ENCODE data around the gene TMPRSS13. TPM values are rescaled to one million over a fixed set of nuclear protein-coding genes. Genes with fewer than 3 reads are reported as not detected.

The TMPRSS13 gene
- total RNA-seq, 4 donors from 2014 or later, result 0.22 to 0.51 TPM; not detected in 2

GRCh38 chr11:117923773-117924172 lies 5.4 kb downstream of the TMPRSS13 start:
- no peak for TF ChIP-seq CTCF (IDR thresholded peaks at IDR 0.05; ENCODE audit: low read depth)

GRCh38 chr11:117923275-117923674 lies 5.9 kb downstream of the TMPRSS13 start:
- no peak for TF ChIP-seq CTCF (IDR thresholded peaks at IDR 0.05; ENCODE audit: low read depth)

- TF ChIP-seq CTCF (IDR thresholded peaks at IDR 0.05; ENCODE audit: low read depth), result no peak
Measured at GRCh38 chr11:117921893-117922292, 7.3 kb downstream of the TMPRSS13 start.

GRCh38 chr11:117921456-117921855 lies 7.7 kb downstream of the TMPRSS13 start:
- no peak for TF ChIP-seq CTCF (IDR thresholded peaks at IDR 0.05; ENCODE audit: low read depth)

- TF ChIP-seq CTCF (IDR thresholded peaks at IDR 0.05; ENCODE audit: low read depth), result no peak
Measured at GRCh38 chr11:117919781-117920221, 9.4 kb downstream of the TMPRSS13 start.

- TF ChIP-seq CTCF (IDR thresholded peaks at IDR 0.05; ENCODE audit: low read depth), result no peak
Measured at GRCh38 chr11:117919341-117919740, 9.9 kb downstream of the TMPRSS13 start.

- no peak for TF ChIP-seq CTCF (IDR thresholded peaks at IDR 0.05; ENCODE audit: low read depth)
Measured at GRCh38 chr11:117918366-117919255, 10.6 kb downstream of the TMPRSS13 start.

All from subcutaneous adipose tissue (tissue), 4 donors.